ENCODE results near the gene EMX1.

Gene EMX1

DNA sequence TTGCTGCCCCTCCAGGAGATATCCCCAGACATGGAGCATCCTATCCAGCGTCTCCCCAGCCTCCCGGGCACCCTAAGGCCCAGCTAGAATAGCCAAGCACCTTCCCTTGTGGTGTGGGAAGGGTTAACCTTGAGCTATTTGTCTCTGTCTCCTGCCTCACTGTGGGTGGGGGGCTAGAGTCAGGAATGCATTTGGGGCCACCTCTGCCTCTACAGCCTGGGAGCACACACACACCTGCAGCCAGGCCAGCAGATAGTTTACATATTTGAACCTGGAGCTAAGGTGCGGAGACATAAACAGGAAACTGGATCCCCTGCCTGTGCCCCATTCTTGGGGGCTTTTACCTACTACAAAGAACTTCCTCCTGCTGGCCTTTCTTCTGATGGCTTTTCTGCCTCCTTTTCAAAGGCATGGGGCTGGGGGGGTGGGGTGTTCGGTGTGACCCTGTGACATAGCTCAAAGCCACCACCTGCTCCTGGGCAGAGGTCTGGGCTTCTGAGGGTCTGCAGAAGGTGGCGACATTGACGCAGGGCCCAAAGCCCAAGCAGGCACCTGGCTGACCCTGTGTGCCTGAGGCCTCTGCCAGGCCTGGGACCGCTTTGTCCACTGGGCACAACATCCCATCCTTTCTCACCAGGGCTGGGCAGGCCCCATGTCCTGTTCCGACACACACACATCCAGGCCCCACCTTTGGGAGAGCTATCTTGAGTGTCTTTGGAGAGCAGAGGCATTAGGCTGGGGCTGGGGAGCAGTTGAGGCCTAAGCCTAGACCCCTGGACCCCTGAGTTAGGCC lies 34.2 kb downstream of the EMX1 start:
- Mint-ChIP-seq H3K9me3 (no peaks in the 10 kb centered on the region), H3K36me3 (peaks cover 2% of the 10 kb centered on the region), H3K4me3 (no peak overlapping the region), H3K27me3 (peaks cover 2% of the 10 kb centered on the region), H3K4me1 (no peaks in the 10 kb centered on the region), H3K27ac (no peak overlapping the region)
- ATAC-seq (ENCODE audit: low read depth) (no peak), DNase-seq (ENCODE audit: low spot score in 2 of 2) (no peak)

DNA sequence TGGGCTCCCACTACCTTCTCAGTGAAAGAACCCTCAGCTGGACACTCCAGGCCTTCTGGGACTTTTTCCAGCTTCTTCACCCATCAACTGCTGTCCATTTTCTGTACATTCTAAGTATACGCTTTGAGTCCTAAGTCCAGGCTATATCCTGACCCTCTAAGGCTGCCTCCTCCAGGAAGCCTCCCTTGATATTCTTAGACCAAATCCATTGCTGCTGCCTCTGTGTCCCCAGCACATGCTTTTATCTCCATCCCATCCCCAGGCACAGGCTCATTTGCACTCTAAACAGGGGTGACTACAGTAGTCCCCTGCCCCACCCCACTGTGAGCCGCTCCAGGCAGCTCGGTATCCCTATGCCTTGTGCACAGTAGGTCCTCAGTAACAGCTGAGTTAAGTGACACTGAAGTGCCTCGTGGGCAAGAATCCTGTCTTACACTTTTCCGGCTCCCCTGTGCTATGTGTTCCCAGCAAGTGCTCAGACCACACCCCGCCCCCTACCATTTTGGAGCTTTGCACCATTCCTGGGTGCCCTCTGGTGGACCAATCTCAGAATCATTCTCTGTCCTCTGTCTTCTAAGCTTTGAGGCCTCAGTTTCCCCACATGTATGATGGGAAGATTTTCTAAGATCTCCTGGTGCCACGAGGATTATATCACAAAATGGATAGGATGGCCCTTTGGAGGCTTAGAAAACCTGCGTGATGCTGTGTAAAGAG lies 34.9 kb downstream of the EMX1 start:
- Mint-ChIP-seq H3K4me3 (no peak overlapping the region), H3K9me3 (no peaks in the 10 kb centered on the region), H3K36me3 (peaks cover 7% of the 10 kb centered on the region), H3K4me1 (no peaks in the 10 kb centered on the region), H3K27ac (no peak overlapping the region), H3K27me3 (peaks cover 2% of the 10 kb centered on the region)
- ATAC-seq (ENCODE audit: low read depth): no peak
- no peak for DNase-seq (ENCODE audit: low spot score in 2 of 2)

DNA sequence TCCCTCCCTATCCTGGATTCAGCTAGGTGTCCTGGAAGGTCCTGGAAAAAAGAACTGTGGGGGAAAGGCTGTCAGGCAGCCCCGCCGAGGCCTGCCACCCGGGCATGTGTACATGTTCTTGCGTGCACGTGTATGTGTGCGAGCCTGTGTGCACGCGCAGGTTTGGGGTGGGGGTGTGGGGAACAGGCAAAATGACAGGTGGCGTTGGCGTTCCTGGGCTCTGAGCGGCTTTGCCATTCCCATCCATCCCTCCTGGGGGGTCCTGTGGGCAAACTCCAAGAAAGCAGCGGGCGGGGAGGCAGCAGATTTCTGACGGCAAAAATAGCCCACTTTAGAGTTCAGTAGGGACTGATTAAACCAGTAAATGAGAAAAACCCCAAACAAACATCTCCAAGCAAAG lies 35.6 kb downstream of the EMX1 start:
- peaks cover 2% of the 10 kb centered on the region for H3K27me3 Mint-ChIP-seq
- no peaks in the 10 kb centered on the region for H3K4me1 Mint-ChIP-seq
- ATAC-seq (ENCODE audit: low read depth): no peak
- no peak for DNase-seq (ENCODE audit: low spot score in 2 of 2)
- no peak overlapping the region for H3K27ac Mint-ChIP-seq
- H3K36me3 Mint-ChIP-seq: peaks cover 7% of the 10 kb centered on the region
- no peak overlapping the region for H3K4me3 Mint-ChIP-seq
- H3K9me3 Mint-ChIP-seq: no peaks in the 10 kb centered on the region

DNA sequence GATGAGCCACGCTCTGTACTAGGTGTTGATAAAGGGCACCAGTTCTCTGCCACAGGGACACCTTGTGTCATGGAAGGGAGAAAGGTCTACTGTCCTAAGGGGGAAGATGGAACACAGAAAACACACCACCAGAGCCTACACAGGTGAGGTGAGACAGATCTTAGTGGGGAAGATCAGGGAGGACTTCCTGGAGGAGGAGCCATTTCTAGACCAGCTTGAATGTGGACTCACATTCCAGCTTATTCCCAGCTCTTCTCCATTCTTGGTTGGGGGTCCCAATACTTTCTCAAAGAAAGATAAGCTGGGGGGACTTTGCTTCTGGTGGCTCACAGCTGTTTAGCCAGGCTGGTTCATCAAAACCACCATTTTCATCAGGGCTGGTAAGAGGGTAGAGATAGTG lies 36.2 kb downstream of the EMX1 start:
- peaks cover 2% of the 10 kb centered on the region for H3K27me3 Mint-ChIP-seq
- DNase-seq (ENCODE audit: low spot score in 2 of 2) (no peak), ATAC-seq (ENCODE audit: low read depth) (no peak)
- no peaks in the 10 kb centered on the region for H3K9me3 Mint-ChIP-seq
- no peak overlapping the region for H3K4me3 Mint-ChIP-seq
- H3K4me1 Mint-ChIP-seq: no peaks in the 10 kb centered on the region
- no peak overlapping the region for H3K27ac Mint-ChIP-seq
- H3K36me3 Mint-ChIP-seq: peaks cover 7% of the 10 kb centered on the region

DNA sequence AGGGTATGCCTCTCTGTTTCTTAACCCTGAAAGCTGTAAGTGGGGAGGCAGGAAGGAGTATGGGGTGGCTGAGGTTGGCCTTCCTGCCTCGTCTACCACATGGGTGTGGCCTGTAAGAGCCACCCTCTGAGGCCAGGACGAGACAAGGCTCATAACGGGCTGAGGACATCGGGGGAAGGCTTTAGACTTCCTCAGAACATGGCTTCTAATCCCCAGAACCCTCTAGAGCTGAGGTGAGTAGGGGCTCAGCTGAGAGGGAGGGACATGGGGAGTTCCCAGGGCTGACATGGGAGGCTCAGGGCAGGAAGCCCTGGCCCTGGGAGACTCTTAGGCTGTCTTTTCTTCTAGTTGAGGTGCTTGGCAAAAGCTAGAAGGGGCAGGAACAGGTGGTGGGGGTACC lies 36.7 kb downstream of the EMX1 start:
- peaks cover 7% of the 10 kb centered on the region for H3K36me3 Mint-ChIP-seq
- DNase-seq (ENCODE audit: low spot score in 2 of 2) (no peak), ATAC-seq (ENCODE audit: low read depth) (no peak)
- H3K27ac Mint-ChIP-seq: no peak overlapping the region
- no peaks in the 10 kb centered on the region for H3K9me3 Mint-ChIP-seq
- no peak overlapping the region for H3K4me3 Mint-ChIP-seq
- peaks cover 2% of the 10 kb centered on the region for H3K27me3 Mint-ChIP-seq
- H3K4me1 Mint-ChIP-seq: no peaks in the 10 kb centered on the region

DNA sequence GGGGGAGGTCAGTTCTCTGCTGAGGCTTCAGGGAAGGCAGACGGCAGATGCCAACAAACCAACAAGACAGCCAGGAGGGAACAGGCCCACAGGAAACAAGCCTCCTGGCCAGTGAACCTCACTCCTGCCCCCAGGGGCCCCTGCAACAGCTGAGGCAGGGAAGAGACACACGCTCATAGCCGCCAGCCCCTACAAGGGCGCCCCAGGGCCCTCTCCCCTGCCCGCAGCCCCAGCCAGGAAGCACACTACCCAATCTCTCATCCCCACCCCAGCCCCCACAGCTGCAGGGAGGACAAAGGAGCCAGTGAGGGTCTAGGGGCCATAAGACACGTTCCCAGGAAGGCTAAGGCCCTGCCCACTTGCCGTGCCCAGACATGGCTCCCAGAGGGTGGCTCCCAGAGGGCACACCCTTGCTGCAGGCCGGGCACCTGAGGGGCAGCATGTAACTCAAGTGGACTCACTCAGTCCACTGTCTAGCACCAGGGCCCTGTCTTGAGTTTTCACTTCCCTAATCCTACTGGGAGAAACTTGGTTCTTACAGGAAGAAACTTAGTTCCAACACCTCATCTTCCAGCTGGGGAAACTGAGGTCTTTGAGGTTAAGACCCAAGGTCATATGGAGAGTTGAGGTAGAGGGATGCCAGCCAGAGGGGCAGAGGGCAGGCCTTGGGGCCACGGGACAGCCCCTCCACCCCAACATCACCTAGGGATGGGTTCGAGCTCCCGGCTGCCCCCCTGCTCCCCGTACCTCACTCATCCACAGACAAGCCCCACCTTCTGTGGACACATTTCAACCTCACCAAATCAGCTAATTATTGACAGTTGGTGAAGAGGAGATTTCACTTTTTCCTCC lies 37.3 kb downstream of the EMX1 start:
- DNase-seq (ENCODE audit: low spot score in 2 of 2) (no peak), ATAC-seq (ENCODE audit: low read depth) (no peak)
- no peaks in the 10 kb centered on the region for H3K9me3 Mint-ChIP-seq
- peak overlapping the region; percentile 62 for H3K27ac Mint-ChIP-seq
- peaks cover 1% of the 10 kb centered on the region for H3K27me3 Mint-ChIP-seq
- H3K4me3 Mint-ChIP-seq: no peak overlapping the region
- peaks cover 7% of the 10 kb centered on the region for H3K36me3 Mint-ChIP-seq
- H3K4me1 Mint-ChIP-seq: no peaks in the 10 kb centered on the region

DNA sequence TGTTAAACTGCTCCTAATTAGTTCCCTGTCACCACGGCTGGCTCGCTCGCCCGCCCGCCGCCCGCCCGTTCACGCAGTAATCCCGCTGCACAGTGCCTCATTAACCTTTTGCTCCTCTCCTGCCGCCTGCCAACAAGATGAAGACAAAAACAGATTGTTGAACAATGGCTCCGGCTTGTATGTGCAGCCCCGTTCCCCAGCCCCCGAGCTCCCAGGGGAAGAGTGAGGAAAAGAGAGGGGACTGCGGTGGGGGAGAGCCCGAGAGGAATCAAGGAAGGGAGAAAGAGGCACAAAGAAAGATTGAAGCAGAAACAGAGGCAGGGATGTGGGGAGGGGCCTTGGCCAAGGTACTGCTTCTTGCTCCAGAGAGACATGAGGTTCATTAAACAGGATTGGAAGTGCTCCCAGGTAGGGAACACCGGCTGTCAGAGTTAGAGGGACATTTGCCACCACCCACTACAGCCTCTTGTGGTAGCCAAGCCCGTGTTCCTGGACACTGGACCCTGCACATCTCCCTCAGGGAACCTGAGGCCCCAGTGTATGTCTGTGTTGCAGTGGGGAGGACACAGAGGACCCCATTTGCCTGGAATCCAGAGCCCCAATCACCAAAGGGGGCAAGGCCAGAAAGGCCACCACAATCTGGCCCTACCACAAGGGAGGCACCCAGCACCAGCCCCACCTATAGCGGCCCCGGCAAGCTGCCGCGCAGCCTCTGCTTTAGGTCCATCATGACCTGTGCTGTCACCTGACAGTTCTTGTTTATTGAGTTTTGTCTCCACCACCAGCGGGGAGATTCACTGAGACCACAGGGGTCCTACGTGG lies 38.1 kb downstream of the EMX1 start:
- ATAC-seq (ENCODE audit: low read depth): no peak
- no peak for DNase-seq (ENCODE audit: low spot score in 2 of 2)
- H3K9me3 Mint-ChIP-seq: no peaks in the 10 kb centered on the region
- peaks cover 7% of the 10 kb centered on the region for H3K36me3 Mint-ChIP-seq
- no peaks in the 10 kb centered on the region for H3K4me1 Mint-ChIP-seq
- peak overlapping the region; percentile 62 for H3K27ac Mint-ChIP-seq
- no peak overlapping the region for H3K4me3 Mint-ChIP-seq
- H3K27me3 Mint-ChIP-seq: no peaks in the 10 kb centered on the region

DNA sequence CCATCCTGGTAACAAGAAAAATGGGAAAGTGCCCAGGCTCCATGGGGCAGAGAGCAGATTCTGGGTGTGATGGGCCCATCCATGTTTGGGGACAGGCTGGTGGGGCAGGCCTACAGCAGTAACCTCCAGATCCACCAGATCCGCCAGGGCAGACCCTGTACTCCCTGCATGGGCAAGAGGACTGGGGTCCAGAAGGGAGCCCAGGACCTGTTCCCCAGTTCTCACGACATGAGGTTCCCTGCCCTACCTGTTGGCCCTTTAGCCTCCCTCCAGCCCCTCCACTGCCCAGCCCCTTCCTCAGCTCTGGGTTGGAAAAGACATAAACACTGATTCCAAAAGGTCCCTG lies 38.7 kb downstream of the EMX1 start:
- H3K27ac Mint-ChIP-seq: no peak overlapping the region
- no peaks in the 10 kb centered on the region for H3K9me3 Mint-ChIP-seq
- H3K36me3 Mint-ChIP-seq: peaks cover 10% of the 10 kb centered on the region
- H3K4me3 Mint-ChIP-seq: no peak overlapping the region
- no peak for ATAC-seq (ENCODE audit: low read depth)
- no peaks in the 10 kb centered on the region for H3K4me1 Mint-ChIP-seq
- H3K27me3 Mint-ChIP-seq: no peaks in the 10 kb centered on the region
- no peak for DNase-seq (ENCODE audit: low spot score in 2 of 2)

DNA sequence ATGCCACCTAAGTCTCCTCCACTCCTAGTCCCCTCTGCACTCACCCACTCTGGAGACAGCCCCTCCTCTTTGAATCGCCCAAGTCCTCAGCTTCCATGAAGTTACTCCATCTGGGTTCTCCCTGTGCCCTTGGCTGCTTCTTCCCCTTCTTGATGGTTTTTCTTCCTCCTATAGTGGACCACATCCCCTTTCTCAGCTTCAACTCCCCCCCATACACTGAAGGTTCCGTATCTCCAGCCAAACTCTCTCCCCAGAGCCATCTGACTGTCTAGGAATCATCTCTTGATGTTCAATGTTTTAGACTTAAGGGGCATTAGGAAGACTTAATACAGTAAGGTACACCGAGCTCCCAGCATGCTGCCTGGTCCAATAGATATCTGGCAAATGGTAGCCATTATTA lies 39.6 kb downstream of the EMX1 start:
- no peaks in the 10 kb centered on the region for H3K4me1 Mint-ChIP-seq
- no peak overlapping the region for H3K27ac Mint-ChIP-seq
- DNase-seq (ENCODE audit: low spot score in 2 of 2): no peak
- ATAC-seq (ENCODE audit: low read depth): no peak
- peaks cover 10% of the 10 kb centered on the region for H3K36me3 Mint-ChIP-seq
- no peak overlapping the region for H3K4me3 Mint-ChIP-seq
- H3K9me3 Mint-ChIP-seq: no peaks in the 10 kb centered on the region
- no peaks in the 10 kb centered on the region for H3K27me3 Mint-ChIP-seq

DNA sequence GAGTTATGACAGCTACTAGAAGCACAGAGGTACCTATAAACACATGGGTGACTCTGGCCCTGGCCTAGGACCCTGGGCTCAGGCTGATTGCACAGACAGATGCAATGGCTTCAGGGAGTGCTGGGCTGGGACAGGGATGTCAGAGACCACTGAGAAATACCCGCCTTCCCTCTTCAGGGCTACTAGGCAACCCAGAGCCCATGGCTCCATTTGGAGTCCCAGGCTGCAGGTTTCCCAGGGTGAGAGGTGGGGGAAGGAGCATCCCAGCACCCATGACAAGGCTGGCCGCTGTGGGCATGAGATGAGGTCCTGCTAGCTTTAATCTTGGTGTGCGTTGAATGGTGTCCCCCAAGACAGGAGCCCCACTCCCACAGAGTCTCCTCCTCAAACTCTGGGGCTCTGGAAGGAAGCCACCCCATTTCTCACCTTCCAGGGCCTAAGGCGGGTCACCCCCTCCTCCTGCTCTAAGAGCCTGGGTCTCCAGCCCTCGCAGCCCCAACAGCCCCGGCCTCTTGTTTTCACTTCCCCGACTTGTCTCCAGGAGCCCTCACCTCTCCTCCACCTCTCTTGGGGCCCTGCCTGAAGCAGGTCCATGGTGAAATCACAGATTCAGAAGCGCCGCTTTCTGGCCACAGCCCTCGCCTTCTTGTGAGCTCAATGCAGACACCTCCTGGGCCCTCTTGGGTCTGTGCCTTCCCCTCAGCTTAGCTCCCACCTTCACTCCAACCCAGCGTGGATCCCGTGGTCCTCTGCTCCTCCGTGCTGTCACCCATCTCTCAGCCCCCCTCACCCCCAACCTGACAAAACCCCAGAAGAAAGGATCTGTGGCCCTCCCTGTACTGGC lies 41.4 kb downstream of the EMX1 start:
- H3K9me3 Mint-ChIP-seq: no peaks in the 10 kb centered on the region
- no peaks in the 10 kb centered on the region for H3K4me1 Mint-ChIP-seq
- no peak for ATAC-seq (ENCODE audit: low read depth)
- H3K36me3 Mint-ChIP-seq: peaks cover 10% of the 10 kb centered on the region
- H3K27ac Mint-ChIP-seq: no peak overlapping the region
- no peak overlapping the region for H3K4me3 Mint-ChIP-seq
- no peak for DNase-seq (ENCODE audit: low spot score in 2 of 2)
- H3K27me3 Mint-ChIP-seq: no peaks in the 10 kb centered on the region

DNA sequence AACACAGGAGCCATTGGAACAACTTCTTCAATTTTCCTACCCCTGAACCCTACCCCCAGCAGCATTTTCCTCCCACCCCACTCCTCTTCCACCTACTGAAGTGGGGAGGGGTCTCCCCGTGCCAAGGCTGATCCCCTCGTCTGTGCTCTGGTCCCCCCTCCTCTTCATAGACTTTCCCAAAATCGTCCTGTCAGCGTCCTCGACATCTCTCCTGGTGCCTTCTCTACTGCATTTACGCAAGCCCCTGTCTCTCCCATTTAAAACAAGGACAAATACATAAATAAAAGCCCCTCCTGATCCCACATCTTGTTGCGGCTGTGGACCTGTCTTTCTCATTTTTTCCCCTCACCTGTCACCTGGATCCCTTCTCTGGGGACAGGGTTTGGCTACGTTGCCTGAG lies 42.2 kb downstream of the EMX1 start:
- no peak for DNase-seq (ENCODE audit: low spot score in 2 of 2)
- H3K4me3 Mint-ChIP-seq: no peak overlapping the region
- no peaks in the 10 kb centered on the region for H3K9me3 Mint-ChIP-seq
- no peaks in the 10 kb centered on the region for H3K27me3 Mint-ChIP-seq
- no peak overlapping the region for H3K27ac Mint-ChIP-seq
- no peaks in the 10 kb centered on the region for H3K4me1 Mint-ChIP-seq
- no peak for ATAC-seq (ENCODE audit: low read depth)
- H3K36me3 Mint-ChIP-seq: peaks cover 10% of the 10 kb centered on the region

DNA sequence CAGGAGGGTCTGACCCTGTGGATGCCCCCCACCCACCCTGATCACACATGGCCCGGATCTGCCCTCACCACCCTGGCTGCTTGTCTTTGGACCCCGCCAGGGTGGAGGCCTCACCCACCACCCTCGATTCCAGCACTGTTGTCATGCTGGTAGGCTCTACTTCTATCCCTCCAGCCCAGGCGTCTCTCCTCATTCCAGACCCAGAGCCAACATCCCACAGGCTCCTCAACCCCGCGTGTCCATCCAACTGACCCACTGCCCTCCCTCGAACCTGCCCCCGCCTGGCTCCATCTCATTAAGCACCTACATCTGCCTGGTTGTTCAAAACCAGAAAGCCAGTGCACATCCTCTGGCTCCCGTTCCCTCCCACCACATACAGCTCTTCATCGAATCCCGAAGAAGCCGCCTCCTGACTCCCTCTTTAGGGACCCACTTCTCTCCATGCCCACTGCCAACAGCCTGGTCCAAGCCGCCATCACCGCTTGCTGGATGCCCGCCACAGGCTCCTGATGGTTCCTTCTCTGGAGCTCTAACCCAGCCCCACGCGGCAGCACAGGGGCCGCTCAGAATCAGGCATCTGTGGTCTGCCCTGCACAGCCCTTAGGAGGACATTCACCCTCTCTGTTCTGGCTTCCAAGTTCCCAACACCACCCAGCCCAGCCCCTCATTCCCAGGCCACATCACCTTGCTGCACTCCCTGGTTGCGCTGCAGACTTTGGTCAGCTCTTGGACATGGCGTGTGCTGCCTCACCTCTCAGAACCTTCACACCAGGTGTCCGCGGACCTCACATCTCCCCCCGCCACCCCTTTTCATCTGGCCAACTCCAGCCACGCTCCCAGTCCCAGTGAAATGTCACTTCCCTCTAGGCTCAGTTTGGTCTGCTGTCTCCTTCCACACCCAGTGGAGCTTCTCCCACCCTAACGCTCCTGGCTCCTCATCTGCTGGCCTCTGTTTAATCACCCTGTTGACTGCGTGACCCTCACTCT lies 43.0 kb downstream of the EMX1 start:
- Mint-ChIP-seq H3K27me3 (no peaks in the 10 kb centered on the region), H3K27ac (no peak overlapping the region), H3K36me3 (peaks cover 8% of the 10 kb centered on the region), H3K4me3 (no peak overlapping the region), H3K4me1 (no peaks in the 10 kb centered on the region), H3K9me3 (no peaks in the 10 kb centered on the region)
- ATAC-seq (ENCODE audit: low read depth) (no peak), DNase-seq (ENCODE audit: low spot score in 2 of 2) (no peak)

All from memory B cell (primary cell).